K562 (cell line): ENCODE data around the gene CBX4. TPM values are rescaled to one million over a fixed set of nuclear protein-coding genes. Genes with fewer than 3 reads are reported as not detected.

Source experiments
- ARHGAP35 ChIP-seq: fragments of 450-650 bp; IDR thresholded peaks from 2 replicates; pipeline ENCODE4 v1.6.1; 2018; ENCODE audit not compliant: partially characterized antibody
- BHLHE40 ChIP-seq: IDR thresholded peaks from 2 replicates; pipeline ENCODE4 v1.6.1; 2011; ENCODE audit warnings: low read length, improper control_type of control experiment
- CBX5 ChIP-seq: IDR thresholded peaks from 2 replicates; pipeline ENCODE4 v1.6.1; 2014; ENCODE audit warnings: low read depth, borderline replicate concordance
- CTBP1 ChIP-seq: fragments of 450-650 bp; IDR thresholded peaks from 2 replicates; pipeline ENCODE4 v1.6.1; 2016; ENCODE audit warnings: borderline replicate concordance
- DPF2 ChIP-seq: fragments of 450-650 bp; IDR thresholded peaks from 2 replicates; pipeline ENCODE4 v1.6.1; 2016
- ETV1 ChIP-seq: fragments of 450-650 bp; conservative IDR thresholded peaks from 2 replicates; pipeline ENCODE4 v1.6.1; 2016; ENCODE audit warnings: missing genetic modification characterization, control low read depth, low read depth, missing compliant biosample characterization
- FOS ChIP-seq: IDR thresholded peaks from 3 replicates; pipeline ENCODE4 v1.6.1; 2011; ENCODE audit not compliant: insufficient read length; ENCODE audit errors: extremely low read depth
- GABPA ChIP-seq: fragments of 200-800 bp; sonication (Bioruptor generic); conservative IDR thresholded peaks from 2 replicates; pipeline ENCODE4 v1.6.1; 2016; ENCODE audit warnings: low read depth, missing genetic modification characterization, missing compliant biosample characterization
- GATA2 ChIP-seq: sonication (generic); formaldehyde crosslinking; IDR thresholded peaks from 2 replicates; pipeline ENCODE4 v1.4.0; 2020; ENCODE audit warnings: mild to moderate bottlenecking, missing genetic modification reagents
- IFI16 ChIP-seq: fragments of 250-450 bp; sonication (Bioruptor Pico); IDR thresholded peaks from 2 replicates; pipeline ENCODE4 v2.1.2; 2022; ENCODE audit warnings: mild to moderate bottlenecking, inconsistent platforms
- KDM1A ChIP-seq, 2 experiments: fragments of 450-650 bp; IDR thresholded peaks; 2 replicates each; pipeline ENCODE4 v1.6.1; 2016; ENCODE audit warnings: mild to moderate bottlenecking in 2 of 2
- NFIC ChIP-seq: fragments of 450-650 bp; IDR thresholded peaks from 2 replicates; pipeline ENCODE4 v1.6.1; 2017; ENCODE audit warnings: mild to moderate bottlenecking, inconsistent platforms
- NFRKB ChIP-seq: fragments of 450-650 bp; IDR thresholded peaks from 2 replicates; pipeline ENCODE4 v1.6.1; 2016; ENCODE audit warnings: low read depth
- OTX1 ChIP-seq: fragments of 450-650 bp; formaldehyde crosslinking; IDR thresholded peaks from 2 replicates; pipeline ENCODE4 v1.4.0; 2022; ENCODE audit warnings: mild to moderate bottlenecking
- RBM22 ChIP-seq: fragments of 200-400 bp; formaldehyde crosslinking; IDR thresholded peaks from 2 replicates; pipeline ENCODE4 v1.6.1; 2018; ENCODE audit warnings: low read length, low read depth; ENCODE audit not compliant: poor library complexity, severe bottlenecking
- SAFB ChIP-seq: fragments of 200-400 bp; formaldehyde crosslinking; IDR thresholded peaks from 2 replicates; pipeline ENCODE4 v1.6.1; 2017; ENCODE audit warnings: low read depth, low read length, borderline replicate concordance
- SRSF1 ChIP-seq: fragments of 200-400 bp; formaldehyde crosslinking; IDR thresholded peaks from 2 replicates; pipeline ENCODE4 v1.6.1; 2017; ENCODE audit warnings: mild to moderate bottlenecking, low read depth, low read length, moderate library complexity
- SUPT5H ChIP-seq: fragments of 450-650 bp; IDR thresholded peaks from 2 replicates; pipeline ENCODE4 v1.6.1; 2016
- TAF1 ChIP-seq: IDR thresholded peaks from 2 replicates; pipeline ENCODE4 v1.6.1; 2011; ENCODE audit warnings: mild to moderate bottlenecking, low read length, moderate library complexity; ENCODE audit not compliant: insufficient read depth, control insufficient read depth, severe bottlenecking; ENCODE audit errors: extremely low read depth
- TBP ChIP-seq: optimal IDR thresholded peaks from 2 replicates; pipeline ENCODE3; 2011; ENCODE audit warnings: low read depth, low read length, improper control_type of control experiment
- TFAP4 ChIP-seq: sonication (generic); formaldehyde crosslinking; IDR thresholded peaks from 2 replicates; pipeline ENCODE4 v1.8.0; 2022; ENCODE audit warnings: missing genetic modification reagents, mild to moderate bottlenecking, moderate library complexity, borderline replicate concordance
- ZBTB11 ChIP-seq, 3 experiments: fragments of 200-800 bp in 1 of 3; fragments of 250-450 bp in 1 of 3; fragments of 450-650 bp in 1 of 3; sonication (Bioruptor Pico) in 1 of 3; sonication (Bioruptor generic) in 1 of 3; formaldehyde crosslinking in 1 of 3; IDR thresholded peaks; 2 replicates each; pipeline versions ENCODE4 v1.6.1 to v1.8.0; 2016 to 2022; ENCODE audit warnings: mild to moderate bottlenecking in 2 of 3, missing genetic modification characterization in 2 of 3, missing compliant biosample characterization in 1 of 3, moderate library complexity in 1 of 3
- ZFX ChIP-seq: sonication (generic); formaldehyde crosslinking; IDR thresholded peaks from 2 replicates; pipeline ENCODE4 v1.8.0; 2022; ENCODE audit warnings: mild to moderate bottlenecking, missing genetic modification reagents, moderate library complexity
- ZKSCAN8 ChIP-seq: fragments of 200-800 bp; sonication (Bioruptor generic); IDR thresholded peaks from 2 replicates; pipeline ENCODE4 v1.6.1; 2016; ENCODE audit warnings: missing genetic modification characterization, missing compliant biosample characterization
- ZNF23 ChIP-seq: fragments of 250-450 bp; sonication (Bioruptor Pico); IDR thresholded peaks from 2 replicates; pipeline ENCODE4 v1.4.0; 2020; ENCODE audit warnings: mild to moderate bottlenecking
- polyA plus RNA-seq, 8 experiments: library from polyadenylated mRNA; depleted of rRNA in 4 of 8; stranded (reverse) in 5 of 8; unstranded in 3 of 8; fragments of >200 nt; fragmentation: Nextera tagmentation in 2 of 8; fragmentation: Illumina TruSeq in 1 of 8; extraction: Ambion mirVana in 2 of 8; extraction: Trizol in 1 of 8; gene quantifications; 2 replicates each; pipeline versions ENCODE4 v1.2.1 to v1.2.3, GENCODE V29; 2011 to 2014; ENCODE audit warnings: inconsistent platforms in 1 of 8, missing spikeins in 1 of 8
- total RNA-seq, 7 experiments: library from RNA; depleted of rRNA in 6 of 7; stranded (reverse); fragments of >200 nt in 6 of 7; fragmentation: Illumina TruSeq in 2 of 7; extraction: Trizol in 2 of 7; gene quantifications; 2 replicates each; pipeline versions ENCODE4 v1.2.1 to v1.2.3, GENCODE V29; 2011 to 2021; ENCODE audit warnings: low replicate concordance in 1 of 7

Gene CBX4
- total and polyA plus RNA-seq, 9 of the 15 experiments (the other 6 are each of a cell fraction or from before 2014, with no cell fraction given): 0.98 to 50.5 (median 10.0) TPM

DNA sequence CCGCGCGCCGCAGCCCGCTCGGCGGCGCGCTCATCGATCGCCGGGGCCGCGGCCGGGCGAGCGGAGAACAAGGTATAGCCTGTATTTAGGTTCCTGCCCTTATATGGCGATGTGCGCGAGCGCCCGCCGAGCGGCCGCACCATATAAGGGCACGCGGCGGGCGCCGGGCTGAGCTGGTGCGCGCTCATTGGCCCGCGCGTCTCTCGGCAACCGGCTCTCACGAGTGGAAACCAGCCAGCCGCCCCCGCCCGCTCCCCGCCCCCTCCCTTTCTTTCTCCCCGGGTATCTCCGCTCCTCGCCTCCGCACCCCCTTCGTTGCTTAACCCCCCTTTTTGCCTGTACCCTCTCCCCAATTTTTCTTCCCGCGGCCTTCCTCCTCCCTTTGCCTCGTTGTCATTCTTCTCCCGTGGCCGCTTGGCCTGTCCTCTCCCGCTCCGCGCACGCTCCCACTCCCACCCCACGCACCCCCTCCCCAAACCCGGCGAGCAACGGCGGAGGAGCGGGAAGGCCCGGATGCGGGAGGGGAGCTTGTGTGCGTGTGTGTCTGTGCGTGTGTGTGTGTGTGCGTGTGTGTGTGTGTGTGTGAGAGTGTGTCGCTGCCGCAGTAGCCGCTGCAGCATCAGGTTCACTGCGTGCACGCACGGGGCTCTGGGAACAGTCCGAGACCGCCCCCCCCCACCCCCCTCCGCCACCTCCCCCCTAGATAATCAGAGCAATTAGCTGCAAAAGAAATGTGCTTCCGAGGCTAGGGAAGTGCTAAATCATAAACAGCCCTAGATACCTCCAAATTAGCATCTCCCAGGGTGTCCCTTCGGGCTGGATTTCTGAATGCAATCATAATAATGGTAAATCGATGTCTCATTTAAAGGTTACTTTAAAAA, 28.9 kb downstream of the CBX4 start (continued):
- TF ChIP-seq TFAP4 (CRISPR knock-in tag) (no peak; the same call in 1 of the 2 replicates), KDM1A (IDR thresholded peaks at IDR 0.05) (peak in 1 of 2 experiments; percentile 60; a peak in 2 of 4 replicates), TAF1 (peak; percentile 16), CBX5 (no peak), DPF2 (peak; percentile 78), NFIC (peak; percentile 62), IFI16 (no peak), SRSF1 (no peak), GATA2 (CRISPR knock-in tag) (no peak), ZNF23 (CRISPR knock-in tag) (no peak), SAFB (peak; percentile 80), ARHGAP35 (peak; percentile 45), BHLHE40 (peak; percentile 56; the same call in 1 of the 2 replicates), ZFX (CRISPR knock-in tag) (peak; percentile 43; the same call in 1 of the 2 replicates), NFRKB (peak; percentile 67; the same call in 1 of the 2 replicates), FOS (peak; percentile 58), GABPA (tag) (peak; percentile 46), ZKSCAN8 (peak; percentile 76; the same call in 1 of the 2 replicates), RBM22 (peak; percentile 25), ZBTB11 (CRISPR knock-in tag; IDR thresholded peaks at IDR 0.05) (peak in 1 of 3 experiments; percentile 94; a peak in 2 of 6 replicates), SUPT5H (0 out of 2 replicates have a peak, but pooled peaks have one; percentile 33), CTBP1 (peak; percentile 62; the same call in 1 of the 2 replicates), OTX1 (CRISPR knock-in tag) (peak; percentile 81; the same call in 1 of the 2 replicates), ETV1 (tag) (peak; percentile 40; the same call in 1 of the 2 replicates), TBP (peak; percentile 48)
